Neural progenitor cell (in vitro differentiated cells): ENCODE results near the gene SOX21.

Experiments used
- EZH2 ChIP-seq: fragments of 200-600 bp; sonication (generic); IDR thresholded peaks from 2 replicates; pipeline ENCODE4 v1.6.1; 2017; ENCODE audit warnings: antibody characterized with exemption, mild to moderate bottlenecking, moderate library complexity
- EZH2phosphoT487 ChIP-seq: fragments of 200-600 bp; sonication (generic); IDR thresholded peaks from 2 replicates; pipeline ENCODE4 v1.6.1; 2017; ENCODE audit warnings: antibody characterized with exemption
- TF ChIP-seq, protein P1 (sequence below): fragments of 200-600 bp; sonication (generic); IDR thresholded peaks from 2 replicates; pipeline ENCODE4 v1.5.1; 2017; ENCODE audit warnings: antibody characterized with exemption, mild to moderate bottlenecking

GRCh38 chr13:94712812-94713560 is 641 bp upstream of the SOX21 start:
- TF ChIP-seq, protein P1, sequence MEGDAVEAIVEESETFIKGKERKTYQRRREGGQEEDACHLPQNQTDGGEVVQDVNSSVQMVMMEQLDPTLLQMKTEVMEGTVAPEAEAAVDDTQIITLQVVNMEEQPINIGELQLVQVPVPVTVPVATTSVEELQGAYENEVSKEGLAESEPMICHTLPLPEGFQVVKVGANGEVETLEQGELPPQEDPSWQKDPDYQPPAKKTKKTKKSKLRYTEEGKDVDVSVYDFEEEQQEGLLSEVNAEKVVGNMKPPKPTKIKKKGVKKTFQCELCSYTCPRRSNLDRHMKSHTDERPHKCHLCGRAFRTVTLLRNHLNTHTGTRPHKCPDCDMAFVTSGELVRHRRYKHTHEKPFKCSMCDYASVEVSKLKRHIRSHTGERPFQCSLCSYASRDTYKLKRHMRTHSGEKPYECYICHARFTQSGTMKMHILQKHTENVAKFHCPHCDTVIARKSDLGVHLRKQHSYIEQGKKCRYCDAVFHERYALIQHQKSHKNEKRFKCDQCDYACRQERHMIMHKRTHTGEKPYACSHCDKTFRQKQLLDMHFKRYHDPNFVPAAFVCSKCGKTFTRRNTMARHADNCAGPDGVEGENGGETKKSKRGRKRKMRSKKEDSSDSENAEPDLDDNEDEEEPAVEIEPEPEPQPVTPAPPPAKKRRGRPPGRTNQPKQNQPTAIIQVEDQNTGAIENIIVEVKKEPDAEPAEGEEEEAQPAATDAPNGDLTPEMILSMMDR = no peak
- TF ChIP-seq EZH2 = no peak
- TF ChIP-seq EZH2phosphoT487 = no peak
